IPS-18a (cell line): Measurements from ENCODE around the gene RNU1-1.
"Not testable (repeated sequence)": the region's sequence is repeated elsewhere in the genome, so short reads cannot be mapped to it uniquely, and the experiment has no call there.

Experiments
- H3K27ac ChIP-seq: one replicate; pipeline ENCODE4 v1.5.1; 2013; ENCODE audit warnings: low read length
- H3K27me3 ChIP-seq: one replicate; pipeline ENCODE4 v1.6.1; 2013; ENCODE audit warnings: mild to moderate bottlenecking, low read length; ENCODE audit not compliant: control insufficient read depth, insufficient read depth
- H3K36me3 ChIP-seq: one replicate; pipeline ENCODE4 v1.6.1; 2013; ENCODE audit warnings: low read depth, low read length; ENCODE audit not compliant: control insufficient read depth
- H3K4me1 ChIP-seq: one replicate; pipeline ENCODE4 v1.6.1; 2013; ENCODE audit warnings: low read depth, low read length; ENCODE audit not compliant: control insufficient read depth
- H3K4me3 ChIP-seq: one replicate; pipeline ENCODE4 v1.5.1; 2013; ENCODE audit warnings: low read length
- H3K9ac ChIP-seq: one replicate; pipeline ENCODE4 v1.6.1; 2013; ENCODE audit warnings: mild to moderate bottlenecking, low read length, moderate library complexity
- H3K9me3 ChIP-seq: one replicate; pipeline ENCODE4 v1.6.1; 2013; ENCODE audit warnings: low read depth, low read length; ENCODE audit not compliant: control insufficient read depth

Gene RNU1-1

GRCh38 chr1:16486316-16486715 lies 27.8 kb downstream of the RNU1-1 start:
- H3K9me3 ChIP-seq, H3K4me3 ChIP-seq, H3K4me1 ChIP-seq, H3K27ac ChIP-seq, H3K27me3 ChIP-seq, H3K9ac ChIP-seq: not testable (repeated sequence)
- H3K36me3 ChIP-seq = peaks cover 17% of the 10 kb centered on the region

- Histone ChIP-seq H3K36me3 (peaks cover 22% of the 10 kb centered on the region), H3K4me3 (no peak overlapping the region), H3K27ac (no peak overlapping the region), H3K4me1 (no peaks in the 10 kb centered on the region), H3K9me3 (no peaks in the 10 kb centered on the region), H3K27me3 (no peaks in the 10 kb centered on the region), H3K9ac (no peak overlapping the region)
Measured at GRCh38 chr1:16484931-16485330, 29.2 kb downstream of the RNU1-1 start.

DNA sequence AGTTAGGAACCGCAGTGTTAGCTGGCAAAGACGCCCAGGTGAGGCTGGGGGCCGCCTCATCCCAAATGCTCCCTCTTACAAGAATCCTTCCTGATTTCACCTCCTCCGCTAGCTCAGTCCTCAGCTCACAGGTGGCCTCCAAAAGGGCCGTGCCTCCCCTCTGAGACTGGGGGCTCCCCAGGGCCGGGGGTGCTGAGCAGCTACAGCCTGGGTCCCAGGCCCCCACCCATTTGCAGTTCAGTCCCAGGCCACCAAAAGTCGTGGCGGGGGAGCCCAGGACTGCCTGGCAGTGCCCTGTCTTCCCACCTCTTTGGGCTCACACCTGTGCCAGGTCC lies 29.6 kb downstream of the RNU1-1 start:
- Histone ChIP-seq H3K27me3 (no peaks in the 10 kb centered on the region), H3K9ac (no peak overlapping the region), H3K9me3 (no peaks in the 10 kb centered on the region), H3K36me3 (peaks cover 19% of the 10 kb centered on the region), H3K4me1 (no peaks in the 10 kb centered on the region), H3K27ac (no peak overlapping the region), H3K4me3 (no peak overlapping the region)

DNA sequence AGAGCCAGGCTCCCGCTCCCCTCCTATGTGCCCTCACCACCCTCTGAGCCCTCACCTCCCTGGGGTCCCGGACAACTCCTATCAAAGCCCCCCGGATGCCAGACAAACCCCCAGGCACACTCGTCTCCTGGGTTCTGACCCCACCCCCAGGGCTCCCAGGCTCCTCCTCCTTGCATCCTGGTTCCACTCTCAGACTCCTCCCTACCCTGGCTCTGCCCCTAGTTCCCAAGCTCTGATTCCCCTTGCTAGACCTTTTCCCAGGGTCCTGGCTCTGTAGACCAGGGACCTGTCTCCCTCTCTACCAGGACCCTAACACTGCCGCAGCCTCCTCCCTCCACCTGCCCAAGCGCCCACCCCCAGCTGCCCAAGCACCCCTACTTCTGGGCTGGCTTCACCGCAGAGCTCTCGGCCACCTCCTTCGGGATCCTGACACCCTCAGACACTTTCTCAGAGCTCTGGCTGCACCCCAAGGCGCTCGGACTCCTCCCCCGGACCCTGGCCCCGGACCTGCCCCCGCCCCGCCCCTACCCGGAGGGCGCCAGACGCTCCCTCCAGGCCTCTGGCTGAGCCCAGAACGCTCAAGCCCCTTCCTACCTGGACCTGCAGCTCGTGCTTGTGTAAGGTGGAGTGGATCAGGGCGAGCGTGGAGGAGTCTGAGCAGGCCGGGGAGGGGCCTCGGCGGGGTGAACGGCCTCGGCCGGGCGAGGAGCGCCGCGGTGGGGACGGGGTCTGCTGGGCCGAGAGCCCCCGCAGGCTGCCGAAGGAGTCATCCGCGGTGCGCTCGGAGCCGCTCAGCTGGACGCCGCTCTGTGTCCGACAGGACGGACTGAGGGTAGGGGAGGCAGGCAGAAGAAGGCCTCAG lies 30.2 kb downstream of the RNU1-1 start:
- not testable (repeated sequence) for H3K4me3 ChIP-seq, H3K9ac ChIP-seq, H3K9me3 ChIP-seq, H3K4me1 ChIP-seq, H3K27me3 ChIP-seq, H3K27ac ChIP-seq
- peaks cover 17% of the 10 kb centered on the region for H3K36me3 ChIP-seq

DNA sequence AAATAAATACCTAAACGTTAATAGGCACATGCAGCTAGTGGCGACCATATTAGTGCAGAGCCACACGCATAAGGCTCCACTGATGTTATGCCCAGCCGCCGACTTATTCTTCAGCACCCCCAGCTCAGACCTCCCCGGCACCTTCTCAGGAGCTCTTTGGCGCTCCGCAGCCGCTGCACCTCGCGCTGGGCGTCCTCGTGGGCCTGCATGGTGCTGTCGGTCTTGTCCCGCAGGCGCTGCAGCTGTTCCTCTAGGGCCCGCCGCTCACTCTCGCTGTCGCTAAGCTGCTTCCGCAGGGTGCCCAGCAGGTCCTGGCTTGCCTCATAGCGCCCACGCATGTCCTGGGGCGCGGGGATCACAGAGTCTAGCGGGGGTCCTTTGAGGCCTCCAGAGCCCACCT lies 30.9 kb downstream of the RNU1-1 start:
- not testable (repeated sequence) for H3K9me3 ChIP-seq

DNA sequence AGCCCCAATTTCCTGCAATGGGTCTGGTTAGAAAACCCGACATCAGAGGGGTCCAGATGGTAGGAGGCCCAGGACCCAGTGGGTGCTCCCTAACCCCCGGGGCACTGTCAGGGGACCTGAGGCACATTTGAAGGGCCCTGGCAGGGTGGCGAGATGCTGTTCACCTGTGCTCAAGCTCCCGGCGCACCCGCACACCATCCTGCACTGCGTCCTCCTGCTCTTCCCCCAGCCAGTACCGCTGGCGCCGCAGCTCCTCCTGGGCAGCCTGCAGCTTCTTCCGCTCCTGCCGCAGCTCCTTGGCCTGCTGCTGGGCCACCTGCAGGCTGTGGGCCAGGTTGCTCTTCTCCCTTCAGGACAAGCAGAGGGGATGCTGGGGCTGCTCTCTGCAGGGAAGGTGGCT lies 36.0 kb downstream of the RNU1-1 start:
- Histone ChIP-seq H3K9me3 (no peaks in the 10 kb centered on the region), H3K4me3 (no peak overlapping the region), H3K27me3 (no peaks in the 10 kb centered on the region), H3K9ac (no peak overlapping the region), H3K36me3 (peaks cover 27% of the 10 kb centered on the region), H3K27ac (no peak overlapping the region), H3K4me1 (no peaks in the 10 kb centered on the region)

More for the DNA sequence above, 30.9 kb downstream of the RNU1-1 start:
- peaks cover 17% of the 10 kb centered on the region for H3K36me3 ChIP-seq
- H3K27me3 ChIP-seq, H3K4me3 ChIP-seq, H3K9ac ChIP-seq, H3K4me1 ChIP-seq, H3K27ac ChIP-seq: not testable (repeated sequence)

- not testable (repeated sequence) for H3K4me1 ChIP-seq, H3K27me3 ChIP-seq, H3K4me3 ChIP-seq, H3K27ac ChIP-seq, H3K9ac ChIP-seq, H3K9me3 ChIP-seq
- peaks cover 26% of the 10 kb centered on the region for H3K36me3 ChIP-seq
Measured at GRCh38 chr1:16475771-16476770, 38.0 kb downstream of the RNU1-1 start.

- peaks cover 24% of the 10 kb centered on the region for H3K36me3 ChIP-seq
- H3K9ac ChIP-seq, H3K4me1 ChIP-seq, H3K4me3 ChIP-seq, H3K27me3 ChIP-seq, H3K9me3 ChIP-seq, H3K27ac ChIP-seq: not testable (repeated sequence)
Measured at GRCh38 chr1:16474891-16475290, 39.2 kb downstream of the RNU1-1 start.

DNA sequence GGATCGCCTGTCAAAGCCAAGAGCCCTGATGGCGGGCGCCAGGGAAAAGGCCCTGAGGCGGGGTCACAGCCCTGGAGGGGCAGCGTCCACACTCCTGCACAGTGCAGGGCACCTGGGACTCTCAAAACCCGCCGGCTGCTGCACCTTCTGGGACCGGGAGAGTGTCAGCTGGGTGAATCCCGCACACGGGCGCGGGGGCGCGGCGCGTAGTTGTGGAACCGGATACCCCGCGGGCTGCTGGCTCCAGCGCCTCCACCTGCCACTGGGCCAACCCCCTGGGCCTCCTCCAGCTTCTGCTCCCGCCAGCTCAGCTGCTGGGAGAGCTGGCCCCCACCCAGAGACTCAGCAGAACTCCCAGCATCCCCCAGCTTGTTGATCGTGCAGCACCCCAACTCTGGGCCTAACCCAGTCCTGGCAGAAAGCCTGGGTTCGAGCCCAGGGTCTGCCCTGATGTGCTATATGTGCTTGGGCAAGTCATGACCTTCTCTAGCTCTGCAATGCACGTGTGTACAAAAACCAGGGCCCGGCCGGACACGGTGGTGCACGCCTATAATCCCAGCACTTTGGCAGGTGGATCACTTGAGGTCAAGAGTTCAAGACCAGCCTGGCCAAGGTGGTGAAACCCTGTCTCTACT lies 39.8 kb downstream of the RNU1-1 start:
- no peaks in the 10 kb centered on the region for H3K9me3 ChIP-seq
- H3K9ac ChIP-seq = no peak overlapping the region
- H3K27me3 ChIP-seq = no peaks in the 10 kb centered on the region
- no peak overlapping the region for H3K4me3 ChIP-seq
- no peaks in the 10 kb centered on the region for H3K4me1 ChIP-seq
- no peak overlapping the region for H3K27ac ChIP-seq
- peaks cover 24% of the 10 kb centered on the region for H3K36me3 ChIP-seq

- H3K4me1 ChIP-seq = no peaks in the 10 kb centered on the region
- H3K9ac ChIP-seq = no peak overlapping the region
- H3K27ac ChIP-seq = no peak overlapping the region
- H3K27me3 ChIP-seq = no peaks in the 10 kb centered on the region
- no peak overlapping the region for H3K4me3 ChIP-seq
- H3K9me3 ChIP-seq = no peaks in the 10 kb centered on the region
- H3K36me3 ChIP-seq = peaks cover 11% of the 10 kb centered on the region
Measured at GRCh38 chr1:16468558-16468957, 45.5 kb downstream of the RNU1-1 start.

GRCh38 chr1:16464917-16465625 lies 49.0 kb downstream of the RNU1-1 start:
- H3K4me1 ChIP-seq = no peaks in the 10 kb centered on the region

More at GRCh38 chr1:16464917-16465625, 49.0 kb downstream of the RNU1-1 start:
- H3K27me3 ChIP-seq = no peaks in the 10 kb centered on the region
- peaks cover 7% of the 10 kb centered on the region for H3K36me3 ChIP-seq
- no peak overlapping the region for H3K27ac ChIP-seq
- no peak overlapping the region for H3K4me3 ChIP-seq
- no peaks in the 10 kb centered on the region for H3K9me3 ChIP-seq
- no peak overlapping the region for H3K9ac ChIP-seq
